Dedifferentiated amniotic fluid mesenchymal stem cell (primary cell): Measurements from ENCODE around the gene ZNF473.
"Not testable (repeated sequence)": the region's sequence is repeated elsewhere in the genome, so short reads cannot be mapped to it uniquely, and the experiment has no call there.

ENCODE experiments used
- DNase-seq: peaks from one replicate; pipeline ENCODE4 v3.0.0-alpha.2; 2016; ENCODE audit errors: extremely low spot score

ZNF473 gene

DNA sequence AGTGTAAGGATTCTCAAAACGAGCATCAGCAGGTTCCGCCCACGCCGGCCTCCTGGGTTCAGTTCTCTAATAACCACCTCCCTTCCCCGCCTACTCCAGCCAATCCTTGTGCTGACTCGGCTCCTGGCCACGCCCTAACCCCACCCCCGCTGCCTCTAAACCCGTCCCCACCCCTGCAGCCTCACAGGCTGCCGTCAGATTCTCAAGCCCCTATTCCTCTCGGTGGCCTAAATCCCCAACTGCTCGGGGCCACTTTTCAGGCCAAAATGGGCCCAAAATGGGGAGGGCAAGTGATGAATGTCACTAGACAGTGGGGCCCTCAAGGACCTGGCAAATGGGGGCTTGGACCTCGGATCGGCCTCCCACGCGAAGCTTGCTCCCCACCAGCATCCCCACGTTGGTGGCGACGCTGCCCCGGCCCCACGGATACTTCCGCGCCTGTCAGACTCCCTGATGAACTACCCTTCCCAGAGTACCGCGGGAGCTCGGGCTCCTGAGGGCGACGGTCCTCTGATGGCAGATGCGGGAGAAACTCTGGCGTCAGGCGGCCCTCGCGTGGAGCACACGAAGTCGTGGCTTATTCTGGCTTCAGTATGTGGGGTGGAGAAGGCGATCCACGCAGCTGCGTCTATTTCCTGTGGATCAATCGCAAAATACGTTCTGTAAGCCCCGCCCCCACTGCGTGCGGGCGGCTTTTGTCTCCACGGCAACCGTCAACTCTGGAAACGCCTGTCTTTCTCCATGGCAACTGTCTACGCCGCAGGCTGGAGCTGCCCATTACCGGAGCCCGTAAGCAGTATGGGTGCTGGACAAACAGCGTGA lies 24.8 kb downstream of the ZNF473 start:
- DNase-seq, result peak; percentile 90

- not testable (repeated sequence) for DNase-seq
Measured at GRCh38 chr19:50051228-50051895, 25.6 kb downstream of the ZNF473 start.

- no peak for DNase-seq
Measured at GRCh38 chr19:50051964-50052363, 26.2 kb downstream of the ZNF473 start.

DNA sequence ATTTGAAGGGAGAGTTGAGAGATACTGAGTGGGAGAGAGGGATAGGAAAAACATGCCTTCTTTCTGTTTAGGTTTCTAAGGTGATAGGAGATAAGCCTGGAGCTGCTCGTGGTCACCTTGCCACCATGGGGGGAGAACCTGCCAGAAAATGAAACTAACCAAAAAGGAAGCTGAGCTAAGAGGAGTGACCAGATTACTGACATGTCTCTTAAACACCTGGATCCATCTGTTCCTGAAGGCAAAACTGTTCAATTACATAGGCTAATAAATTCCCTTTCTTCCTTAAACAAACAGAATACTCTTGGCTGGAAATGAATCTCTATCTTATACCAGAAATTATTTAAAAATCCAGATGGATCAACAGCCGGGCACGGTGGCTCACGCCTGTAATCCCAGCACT lies 27.3 kb downstream of the ZNF473 start:
- DNase-seq, result no peak

DNA sequence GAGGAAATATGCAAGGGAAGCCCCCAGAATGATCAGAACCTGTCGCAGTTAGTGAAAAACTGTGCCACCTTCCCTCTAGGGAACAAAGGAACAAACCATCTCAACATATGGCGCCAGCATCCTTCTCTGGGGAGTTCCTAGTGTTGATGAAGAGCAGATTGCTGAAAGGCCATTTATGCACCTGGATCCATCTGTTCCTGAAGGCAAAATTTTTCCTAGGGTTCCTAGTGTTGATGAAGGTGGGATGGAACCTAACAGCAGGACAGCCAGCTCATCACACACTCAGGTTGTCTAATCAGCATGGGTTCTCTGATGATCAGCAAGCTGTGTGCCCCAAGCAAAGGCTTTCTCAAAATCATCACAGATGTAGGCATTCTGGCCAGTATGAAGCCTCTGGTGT lies 32.6 kb downstream of the ZNF473 start:
- no peak for DNase-seq

DNA sequence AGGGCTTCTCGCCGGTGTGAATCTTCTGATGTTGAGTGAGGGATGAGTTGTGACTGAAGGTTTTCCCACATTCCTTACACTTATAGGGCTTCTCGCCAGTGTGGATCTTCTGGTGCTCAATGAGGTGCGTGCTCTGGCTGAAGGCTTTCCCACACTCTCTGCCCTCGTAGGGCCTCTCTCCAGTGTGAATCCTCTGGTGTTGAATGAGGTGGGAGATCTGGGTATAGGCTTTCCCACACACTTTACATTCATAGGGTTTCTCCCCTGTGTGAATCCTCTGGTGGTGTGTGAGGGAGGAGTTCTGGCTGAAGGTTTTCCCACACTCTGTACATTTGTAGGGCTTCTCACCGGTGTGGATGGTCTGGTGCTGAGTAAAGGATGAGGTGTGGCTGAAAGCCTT lies 33.2 kb downstream of the ZNF473 start:
- no peak for DNase-seq

DNA sequence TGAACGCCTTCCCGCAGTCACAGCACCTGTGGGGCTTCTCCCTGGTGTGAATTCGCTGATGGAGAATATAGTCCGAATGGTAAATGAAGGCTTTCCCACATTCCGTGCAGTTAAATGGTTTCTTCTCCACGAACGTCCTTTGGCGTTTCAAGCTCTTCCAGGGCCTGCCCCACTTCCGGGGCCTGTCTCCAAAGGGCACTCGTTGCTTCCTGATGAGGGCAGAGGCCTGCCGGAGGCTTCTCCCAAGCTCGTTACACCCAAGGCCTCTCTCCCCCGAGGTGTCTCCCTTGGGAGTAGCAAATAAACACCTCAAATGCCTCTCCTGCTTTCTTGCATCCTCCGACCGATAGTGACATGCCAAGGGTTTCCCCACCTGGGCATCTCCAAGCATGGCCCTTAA lies 34.3 kb downstream of the ZNF473 start:
- no peak for DNase-seq

- DNase-seq, result no peak
Measured at GRCh38 chr19:50061650-50062049, 35.8 kb downstream of the ZNF473 start.

DNA sequence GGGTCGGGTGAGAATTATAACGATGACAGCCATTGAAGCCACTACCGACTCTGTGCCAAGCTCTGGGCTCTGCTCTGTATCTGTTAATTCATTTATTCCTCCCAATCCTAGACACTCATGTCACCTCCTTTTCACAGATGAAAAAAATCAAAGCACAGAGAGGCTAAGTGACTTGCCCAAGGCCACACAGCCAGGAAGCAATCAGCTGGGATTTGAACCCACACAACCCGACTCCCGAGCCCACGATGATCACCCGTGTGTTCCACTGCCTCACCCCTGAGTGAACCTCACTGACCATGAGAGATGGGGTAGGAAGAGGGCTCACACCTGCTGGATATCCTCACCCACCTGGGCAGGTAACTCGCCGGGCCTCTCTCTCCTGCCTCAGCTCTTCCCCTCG lies 40.1 kb downstream of the ZNF473 start:
- no peak for DNase-seq

GRCh38 chr19:50067575-50067974 lies 41.8 kb downstream of the ZNF473 start:
- no peak for DNase-seq

- not testable (repeated sequence) for DNase-seq
Measured at GRCh38 chr19:50068382-50068781, 42.6 kb downstream of the ZNF473 start.

DNA sequence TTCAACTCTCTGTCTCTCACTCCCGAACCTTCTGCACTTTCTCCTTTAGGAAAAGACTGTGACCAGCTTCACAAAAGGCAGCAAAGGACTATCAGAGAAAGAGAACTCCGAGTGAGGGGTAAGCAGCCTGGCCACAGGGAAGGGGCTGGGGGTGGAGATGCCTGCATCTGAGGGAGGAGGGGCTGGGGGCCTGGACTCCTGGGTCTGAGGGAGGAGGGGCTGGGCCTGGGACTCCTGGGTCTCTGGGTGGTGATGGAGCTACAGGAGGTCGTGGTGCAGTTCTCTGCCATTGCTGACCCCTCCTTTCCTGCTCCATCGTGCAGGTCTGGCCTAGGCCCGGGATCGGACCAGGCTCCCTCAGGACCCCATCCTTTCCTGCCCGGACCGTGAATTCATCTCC lies 49.3 kb downstream of the ZNF473 start:
- DNase-seq, result not testable (repeated sequence)

- not testable (repeated sequence) for DNase-seq
Measured at GRCh38 chr19:50075644-50076372, 50.0 kb downstream of the ZNF473 start.

DNA sequence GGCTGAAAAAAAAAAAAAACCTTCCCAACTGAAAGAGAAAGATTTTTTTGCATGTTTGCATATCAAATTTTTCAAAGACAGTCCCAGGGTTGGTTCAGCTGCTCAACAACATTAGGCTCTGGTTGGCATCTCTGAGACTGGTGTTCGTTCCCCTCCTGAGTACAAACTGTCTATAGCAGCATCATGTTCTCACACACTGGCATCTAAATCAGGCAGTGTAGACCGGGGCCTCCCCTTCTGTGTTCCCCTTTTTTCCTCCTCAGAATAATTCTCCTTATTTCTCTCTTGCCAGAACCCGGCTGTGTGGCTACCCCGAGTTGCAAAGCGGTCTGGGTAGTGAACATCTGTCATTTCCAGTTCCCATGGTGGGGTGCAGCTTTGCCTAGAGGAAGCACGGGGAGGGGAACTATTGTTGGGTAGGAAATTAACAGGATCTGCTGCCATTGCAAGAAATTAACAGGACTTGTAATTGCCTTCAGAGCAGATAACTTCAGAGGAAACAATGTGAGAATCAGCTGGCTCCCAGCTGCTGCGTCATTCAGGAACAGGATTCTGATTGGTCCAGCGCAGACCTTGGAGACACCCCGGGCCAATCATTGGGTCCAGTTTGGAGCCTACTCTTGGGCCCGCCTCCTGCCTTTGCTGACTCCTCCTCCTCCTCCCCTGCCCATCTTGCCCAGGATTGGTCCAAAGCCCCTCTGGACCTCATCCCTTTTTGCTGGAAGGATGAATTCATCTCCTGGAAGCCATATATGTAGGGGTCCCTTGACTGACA lies 51.0 kb downstream of the ZNF473 start:
- DNase-seq, result not testable (repeated sequence)

DNA sequence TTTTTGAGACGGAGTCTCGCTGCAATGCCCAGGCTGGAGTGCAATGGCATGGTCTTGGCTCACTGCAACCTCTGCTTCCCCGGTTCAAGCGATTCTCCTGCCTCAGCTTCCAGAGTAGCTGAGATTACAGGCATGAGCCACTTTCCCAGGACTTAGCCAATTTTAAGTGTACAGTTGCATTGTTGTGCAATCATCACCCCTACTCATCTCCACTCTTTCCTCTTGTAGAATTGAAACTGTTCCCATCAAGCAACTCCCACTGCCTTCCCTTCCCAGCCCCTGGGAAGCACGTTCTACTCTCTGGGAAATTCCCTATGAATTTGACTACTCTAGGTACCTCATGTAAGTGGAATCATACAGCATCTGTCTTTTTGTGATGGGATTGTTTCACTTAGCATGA lies 53.2 kb downstream of the ZNF473 start:
- not testable (repeated sequence) for DNase-seq

DNA sequence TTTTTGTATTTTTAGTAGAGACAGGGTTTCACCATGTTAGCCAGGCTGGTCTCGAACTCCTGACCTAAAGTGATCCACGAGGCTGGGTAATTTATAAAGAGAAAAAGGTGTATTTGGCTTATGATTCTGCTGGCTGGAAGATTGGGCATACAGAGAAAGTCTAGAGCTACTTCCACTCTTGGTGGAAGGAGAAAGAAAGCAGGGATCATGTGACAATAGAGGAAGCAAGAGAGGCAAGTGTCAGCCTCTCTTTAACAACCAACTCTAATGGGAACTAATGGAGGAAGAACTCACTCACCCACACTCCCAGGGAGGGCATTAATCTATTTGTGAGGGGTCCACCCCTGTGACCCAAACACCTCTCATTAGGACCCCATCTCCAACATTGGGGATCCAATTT lies 58.6 kb downstream of the ZNF473 start:
- DNase-seq, result not testable (repeated sequence)

GRCh38 chr19:50087153-50087552 lies 61.3 kb downstream of the ZNF473 start:
- not testable (repeated sequence) for DNase-seq

DNA sequence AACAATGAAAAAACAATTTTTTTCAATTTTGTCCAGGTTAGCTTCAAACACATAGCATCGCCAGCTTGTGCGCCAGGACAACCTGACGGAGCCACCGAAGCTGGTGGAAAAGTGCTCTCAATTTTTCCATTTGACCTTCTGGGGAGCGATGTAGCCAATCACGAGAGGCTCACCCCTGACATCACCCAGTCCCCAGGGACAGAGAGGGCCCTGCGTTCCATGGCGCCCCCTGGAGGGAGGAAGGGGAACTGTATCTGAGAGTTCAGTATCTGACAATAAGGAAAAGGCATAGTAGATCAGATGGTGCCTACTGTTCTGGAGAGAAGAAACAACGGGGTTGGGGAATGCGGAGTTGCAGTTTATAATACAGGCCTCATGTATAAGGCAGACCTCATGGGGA lies 64.9 kb downstream of the ZNF473 start:
- not testable (repeated sequence) for DNase-seq

DNA sequence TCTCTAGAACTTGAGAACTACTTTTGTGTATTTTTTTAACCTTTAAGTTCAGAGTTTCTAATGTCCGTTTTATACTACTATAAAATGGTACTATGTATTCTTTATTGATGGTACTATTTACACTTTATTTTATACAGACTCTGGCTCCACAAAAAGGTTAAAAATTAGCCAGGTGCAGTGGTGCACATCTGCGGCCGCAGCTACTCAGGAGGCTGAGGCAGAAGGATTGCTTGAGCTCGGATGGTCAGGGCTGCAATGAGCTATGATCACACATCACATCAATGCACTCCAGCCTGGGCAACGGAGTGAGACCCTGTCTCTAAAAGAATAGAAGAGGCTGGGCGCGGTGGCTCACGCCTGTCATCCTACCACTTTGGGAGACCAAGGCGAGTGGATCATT lies 66.0 kb downstream of the ZNF473 start:
- DNase-seq, result not testable (repeated sequence)

DNA sequence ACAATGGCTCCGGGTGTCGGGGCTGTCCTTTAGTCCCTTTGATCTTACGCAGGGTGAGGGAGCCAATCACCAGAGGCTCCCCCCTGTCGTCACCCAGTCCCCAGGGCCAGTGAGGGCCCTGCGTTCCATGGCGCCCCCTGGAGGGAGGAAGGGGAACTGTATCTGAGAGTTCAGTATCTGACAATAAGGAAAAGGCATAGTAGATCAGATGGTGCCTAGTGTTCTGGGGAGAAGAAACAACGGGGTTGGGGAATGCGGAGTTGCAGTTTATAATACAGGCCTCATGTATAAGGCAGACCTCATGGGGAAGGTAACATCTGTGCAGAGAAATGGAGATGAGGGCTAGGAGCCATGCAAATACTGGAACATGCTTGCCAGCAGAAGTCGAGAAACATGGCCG lies 66.8 kb downstream of the ZNF473 start:
- DNase-seq, result not testable (repeated sequence)

- DNase-seq, result not testable (repeated sequence)
Measured at GRCh38 chr19:50097884-50098283, 72.1 kb downstream of the ZNF473 start.

GRCh38 chr19:50098892-50099291 lies 73.1 kb downstream of the ZNF473 start:
- not testable (repeated sequence) for DNase-seq
